Astrocyte (in vitro differentiated cells and primary cell): ENCODE measurements around the gene DGKG. TPM values are rescaled to one million over a fixed set of nuclear protein-coding genes. Genes with fewer than 3 reads are reported as not detected.

Experiments used
- DNase-seq: peaks from one replicate; pipeline ENCODE4 v3.0.0-alpha.2; 2010; ENCODE audit warnings: low read depth
- FAIRE-seq: peaks from 2 replicates; lab custom pipeline; 2011; peaks lifted over from hg19 to GRCh38; lab: Jason Lieb, UNC
- H2AFZ ChIP-seq: 2 replicates; pipeline ENCODE4 v1.6.0; 2012; ENCODE audit warnings: low read depth, low read length, inconsistent platforms
- H3K27ac ChIP-seq: 2 replicates; pipeline ENCODE4 v1.5.1; 2011; ENCODE audit warnings: low read depth, low read length, inconsistent platforms
- H3K27me3 ChIP-seq: 2 replicates; pipeline ENCODE4 v1.6.0; 2011; ENCODE audit warnings: low read length, inconsistent platforms; ENCODE audit not compliant: insufficient read depth
- H3K36me3 ChIP-seq: 2 replicates; pipeline ENCODE4 v1.5.1; 2011; ENCODE audit warnings: low read length, inconsistent platforms; ENCODE audit not compliant: insufficient read depth
- H3K4me1 ChIP-seq: 2 replicates; pipeline ENCODE4 v1.5.1; 2011; ENCODE audit warnings: low read length, inconsistent platforms; ENCODE audit not compliant: insufficient read depth
- H3K4me2 ChIP-seq: 2 replicates; pipeline ENCODE4 v1.6.0; 2012; ENCODE audit warnings: low read length, inconsistent platforms
- H3K4me3 ChIP-seq: 2 replicates; pipeline ENCODE4 v1.5.1; 2011; ENCODE audit warnings: low read depth, mild to moderate bottlenecking, low read length, inconsistent platforms; ENCODE audit not compliant: insufficient read depth
- H3K79me2 ChIP-seq: 2 replicates; pipeline ENCODE4 v1.6.0; 2012; ENCODE audit warnings: mild to moderate bottlenecking, low read length, inconsistent platforms; ENCODE audit not compliant: insufficient read depth
- H3K9ac ChIP-seq: 2 replicates; pipeline ENCODE4 v1.6.0; 2012; ENCODE audit warnings: mild to moderate bottlenecking, low read length, inconsistent platforms
- H3K9me3 ChIP-seq: 2 replicates; pipeline ENCODE4 v1.5.1; 2012; ENCODE audit warnings: low read depth, mild to moderate bottlenecking, low read length, inconsistent platforms; ENCODE audit not compliant: insufficient read depth
- H4K20me1 ChIP-seq: 2 replicates; pipeline ENCODE4 v1.6.0; 2012; ENCODE audit warnings: low read length, inconsistent platforms; ENCODE audit not compliant: insufficient read depth
- H3K27ac Mint-ChIP-seq: one replicate; pipeline ENCODE4 v1.8.0; 2021; ENCODE audit warnings: mild to moderate bottlenecking, mixed read lengths; ENCODE audit not compliant: unreplicated experiment
- H3K27me3 Mint-ChIP-seq: one replicate; pipeline ENCODE4 v1.8.0; 2021; ENCODE audit warnings: low read depth, mixed read lengths; ENCODE audit not compliant: unreplicated experiment
- H3K36me3 Mint-ChIP-seq: one replicate; pipeline ENCODE4 v1.8.0; 2021; ENCODE audit warnings: low read depth, mixed read lengths; ENCODE audit not compliant: unreplicated experiment
- H3K4me1 Mint-ChIP-seq: one replicate; pipeline ENCODE4 v1.8.0; 2021; ENCODE audit warnings: low read depth, mixed read lengths; ENCODE audit not compliant: unreplicated experiment
- H3K4me3 Mint-ChIP-seq: one replicate; pipeline ENCODE4 v1.8.0; 2021; ENCODE audit warnings: mild to moderate bottlenecking, moderate library complexity, mixed read lengths; ENCODE audit not compliant: unreplicated experiment
- H3K9me3 Mint-ChIP-seq: one replicate; pipeline ENCODE4 v1.8.0; 2021; ENCODE audit warnings: mild to moderate bottlenecking, mixed read lengths; ENCODE audit not compliant: unreplicated experiment
- EZH2 ChIP-seq: IDR thresholded peaks from 2 replicates; pipeline ENCODE4 v1.6.1; 2012; ENCODE audit warnings: mild to moderate bottlenecking, low read length, inconsistent platforms; ENCODE audit not compliant: insufficient read depth
- total RNA-seq: library from RNA; stranded (reverse); gene quantifications from 2 replicates; pipeline ENCODE4 v1.2.1, GENCODE V29; 2021
- TF ChIP-seq, protein P1 (sequence below): IDR thresholded peaks from 2 replicates; pipeline ENCODE4 v1.5.1; 2011; ENCODE audit warnings: low read depth, mild to moderate bottlenecking, inconsistent platforms, low read length, moderate library complexity; ENCODE audit not compliant: insufficient read depth

DGKG gene
- total RNA-seq, 1 donor from 2014 or later = 0.64 TPM

DNA sequence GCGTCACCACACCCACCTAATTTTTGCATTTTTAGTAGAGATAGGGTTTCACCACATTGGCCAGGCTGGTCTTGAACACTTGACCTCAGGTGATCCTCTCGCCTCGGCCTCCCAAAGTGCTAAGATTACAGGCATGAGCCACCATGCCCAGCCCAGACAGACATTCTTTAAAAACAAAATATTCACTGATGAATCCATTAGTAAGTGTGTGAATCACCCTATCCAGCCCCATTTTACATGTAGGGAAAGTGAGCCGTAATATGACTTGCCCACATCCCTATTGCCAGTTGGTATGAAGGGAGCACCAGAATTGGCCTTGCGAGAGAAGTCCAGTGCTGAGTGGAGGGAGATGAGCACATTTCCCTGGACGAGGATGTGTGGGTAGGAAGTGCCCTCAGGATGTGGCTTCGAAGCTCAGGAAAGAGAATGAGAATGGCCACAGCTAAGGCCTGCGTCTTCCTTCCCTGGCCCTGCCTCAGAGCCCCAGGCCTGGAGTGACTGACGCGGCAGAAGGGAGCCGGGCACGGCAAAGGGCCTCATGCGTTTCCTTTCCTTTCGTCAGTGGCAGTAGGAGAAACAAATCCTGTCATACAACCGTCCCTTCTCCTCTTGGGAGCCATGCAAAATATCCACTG, 224.9 kb downstream of the DGKG start:
- peaks cover 3% of the 10 kb centered on the region for H3K27me3 ChIP-seq
- peaks cover 6% of the 10 kb centered on the region for H3K4me1 Mint-ChIP-seq
- H4K20me1 ChIP-seq = no peaks in the 10 kb centered on the region
- H3K4me2 ChIP-seq = no peak overlapping the region
- peaks cover 25% of the 10 kb centered on the region for H3K27me3 Mint-ChIP-seq
- H3K27ac ChIP-seq = no peak overlapping the region
- DNase-seq (no peak), FAIRE-seq (no peak)
- H3K9me3 ChIP-seq = no peaks in the 10 kb centered on the region
- H3K36me3 Mint-ChIP-seq = no peaks in the 10 kb centered on the region
- no peaks in the 10 kb centered on the region for H3K79me2 ChIP-seq
- H2AFZ ChIP-seq = no peak overlapping the region
- TF ChIP-seq, protein P1, sequence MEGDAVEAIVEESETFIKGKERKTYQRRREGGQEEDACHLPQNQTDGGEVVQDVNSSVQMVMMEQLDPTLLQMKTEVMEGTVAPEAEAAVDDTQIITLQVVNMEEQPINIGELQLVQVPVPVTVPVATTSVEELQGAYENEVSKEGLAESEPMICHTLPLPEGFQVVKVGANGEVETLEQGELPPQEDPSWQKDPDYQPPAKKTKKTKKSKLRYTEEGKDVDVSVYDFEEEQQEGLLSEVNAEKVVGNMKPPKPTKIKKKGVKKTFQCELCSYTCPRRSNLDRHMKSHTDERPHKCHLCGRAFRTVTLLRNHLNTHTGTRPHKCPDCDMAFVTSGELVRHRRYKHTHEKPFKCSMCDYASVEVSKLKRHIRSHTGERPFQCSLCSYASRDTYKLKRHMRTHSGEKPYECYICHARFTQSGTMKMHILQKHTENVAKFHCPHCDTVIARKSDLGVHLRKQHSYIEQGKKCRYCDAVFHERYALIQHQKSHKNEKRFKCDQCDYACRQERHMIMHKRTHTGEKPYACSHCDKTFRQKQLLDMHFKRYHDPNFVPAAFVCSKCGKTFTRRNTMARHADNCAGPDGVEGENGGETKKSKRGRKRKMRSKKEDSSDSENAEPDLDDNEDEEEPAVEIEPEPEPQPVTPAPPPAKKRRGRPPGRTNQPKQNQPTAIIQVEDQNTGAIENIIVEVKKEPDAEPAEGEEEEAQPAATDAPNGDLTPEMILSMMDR = no peak
- no peak for TF ChIP-seq EZH2
- no peaks in the 10 kb centered on the region for H3K36me3 ChIP-seq
- H3K9me3 Mint-ChIP-seq = peaks cover 4% of the 10 kb centered on the region
- no peak overlapping the region for H3K9ac ChIP-seq
- no peak overlapping the region for H3K27ac Mint-ChIP-seq
- H3K4me1 ChIP-seq = no peaks in the 10 kb centered on the region
- no peak overlapping the region for H3K4me3 ChIP-seq
- H3K4me3 Mint-ChIP-seq = no peak overlapping the region

DNA sequence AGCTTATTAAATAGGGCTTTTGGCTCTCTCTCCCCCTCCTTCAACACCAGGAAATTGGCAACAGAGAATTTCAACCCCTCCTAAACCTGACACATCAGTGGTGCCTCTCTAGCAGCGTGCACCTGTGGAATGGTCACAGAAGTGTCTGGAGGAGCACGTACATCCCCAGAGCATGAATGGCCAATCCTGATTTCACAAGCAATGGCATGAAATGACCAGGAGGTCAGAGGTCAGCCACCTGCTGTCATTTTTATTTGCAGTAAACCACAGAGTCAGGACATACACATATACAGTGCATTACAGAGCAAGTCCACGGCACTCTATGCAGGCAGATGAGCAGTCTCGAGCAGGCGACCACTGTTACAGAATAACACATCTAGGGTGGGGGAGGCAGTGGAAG, 228.1 kb downstream of the DGKG start:
- H3K4me1 ChIP-seq = no peaks in the 10 kb centered on the region
- no peak overlapping the region for H3K4me3 Mint-ChIP-seq
- no peak overlapping the region for H3K27ac ChIP-seq
- H3K27me3 Mint-ChIP-seq = peaks cover 43% of the 10 kb centered on the region
- H3K27me3 ChIP-seq = peaks cover 14% of the 10 kb centered on the region
- H4K20me1 ChIP-seq = no peaks in the 10 kb centered on the region
- H3K27ac Mint-ChIP-seq = no peak overlapping the region
- no peak for TF ChIP-seq EZH2
- TF ChIP-seq, protein P1 = no peak
- no peak for FAIRE-seq
- no peak overlapping the region for H3K4me3 ChIP-seq
- H3K79me2 ChIP-seq = no peaks in the 10 kb centered on the region
- no peak overlapping the region for H2AFZ ChIP-seq
- H3K9me3 ChIP-seq = no peaks in the 10 kb centered on the region
- no peaks in the 10 kb centered on the region for H3K36me3 Mint-ChIP-seq
- DNase-seq = no peak
- H3K4me1 Mint-ChIP-seq = peaks cover 4% of the 10 kb centered on the region
- peaks cover 6% of the 10 kb centered on the region for H3K9me3 Mint-ChIP-seq
- no peak overlapping the region for H3K9ac ChIP-seq
- H3K4me2 ChIP-seq = no peak overlapping the region
- H3K36me3 ChIP-seq = no peaks in the 10 kb centered on the region

DNA sequence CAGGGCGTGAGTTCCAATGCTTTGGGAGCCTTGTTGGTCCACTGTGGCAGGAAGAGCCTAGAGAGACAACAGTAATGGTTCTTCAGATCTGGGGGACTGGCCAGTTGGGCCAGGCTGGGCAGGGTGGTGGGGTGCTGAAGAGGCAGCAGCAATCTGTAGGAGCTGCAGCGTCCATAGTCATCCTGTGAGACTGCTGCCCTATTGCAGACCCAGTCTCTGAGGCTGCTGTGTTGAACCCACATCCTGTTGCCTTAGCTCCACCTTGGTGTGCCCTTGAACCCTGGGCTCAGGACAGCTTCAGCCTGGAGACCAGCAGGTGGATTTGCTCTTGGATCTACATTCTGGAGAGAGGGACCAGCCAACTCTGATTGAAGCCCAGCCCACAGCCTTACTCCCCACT, 229.5 kb downstream of the DGKG start:
- Histone ChIP-seq H3K27me3 (peaks cover 17% of the 10 kb centered on the region), H3K4me2 (no peak overlapping the region), H3K4me3 (no peak overlapping the region), H3K9me3 (no peaks in the 10 kb centered on the region), H3K4me1 (no peaks in the 10 kb centered on the region), H3K27ac (no peak overlapping the region), H3K36me3 (no peaks in the 10 kb centered on the region), H3K9ac (no peak overlapping the region), H3K79me2 (no peaks in the 10 kb centered on the region), H4K20me1 (no peaks in the 10 kb centered on the region), H2AFZ (no peak overlapping the region)
- FAIRE-seq (no peak), DNase-seq (no peak)
- peaks cover 2% of the 10 kb centered on the region for H3K9me3 Mint-ChIP-seq
- peaks cover 4% of the 10 kb centered on the region for H3K4me1 Mint-ChIP-seq
- H3K36me3 Mint-ChIP-seq = no peaks in the 10 kb centered on the region
- no peak overlapping the region for H3K27ac Mint-ChIP-seq
- peaks cover 44% of the 10 kb centered on the region for H3K27me3 Mint-ChIP-seq
- TF ChIP-seq EZH2 = no peak
- TF ChIP-seq, protein P1 = no peak
- H3K4me3 Mint-ChIP-seq = no peak overlapping the region
